GM18502 (cell line): ENCODE results near the gene PRAMEF17.
"Not testable (repeated sequence)": the region's sequence is repeated elsewhere in the genome, so short reads cannot be mapped to it uniquely, and the experiment has no call there.

Experiments
- ATAC-seq: cut with Tn5 transposase; IDR thresholded peaks from one replicate; pipeline ENCODE4 v1.9.1; 2021; ENCODE audit warnings: mild to moderate bottlenecking; ENCODE audit not compliant: unreplicated experiment, poor library complexity

Gene PRAMEF17

GRCh38 chr1:13439104-13439783 lies 49.8 kb downstream of the PRAMEF17 start:
- ATAC-seq, result not testable (repeated sequence)
